ENCODE results near the gene MYH15. TPM values are rescaled to one million over a fixed set of nuclear protein-coding genes. Genes with fewer than 3 reads are reported as not detected.

MYH15 gene
- total RNA-seq, 1 experiment from 2014 or later = 0.09 TPM

DNA sequence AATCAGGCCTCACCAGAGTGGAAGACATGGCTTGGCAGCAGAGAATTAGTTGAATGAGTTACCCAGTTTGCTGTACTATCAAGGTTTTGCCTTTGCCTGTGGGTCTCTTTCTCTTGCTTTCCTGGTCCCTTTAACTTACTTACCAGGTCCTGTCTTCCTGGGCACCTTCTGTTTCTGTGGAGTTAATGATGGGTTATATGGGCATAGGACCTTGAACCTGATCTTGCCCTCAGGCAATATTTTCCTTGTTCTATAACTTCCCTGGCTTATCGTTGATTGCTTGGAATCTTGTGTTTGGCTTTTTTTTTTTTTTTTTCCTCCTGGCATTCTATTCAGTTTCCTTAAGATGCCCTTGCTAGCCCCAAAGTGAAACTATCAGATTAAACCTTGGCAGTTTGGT lies 107.2 kb downstream of the MYH15 start:
- Mint-ChIP-seq H3K4me1 (peaks cover 16% of the 10 kb centered on the region), H3K4me3 (no peak overlapping the region), H3K27me3 (ENCODE audit: low read depth) (no peaks in the 10 kb centered on the region), H3K9me3 (peaks cover 8% of the 10 kb centered on the region), H3K36me3 (no peaks in the 10 kb centered on the region), H3K27ac (no peak overlapping the region)
- TF ChIP-seq FOXP1 (CRISPR knock-in tag; IDR thresholded peaks at IDR 0.05; ENCODE audit: borderline replicate concordance) = no peak
- TF ChIP-seq RELA (CRISPR knock-in tag; IDR thresholded peaks at IDR 0.05; ENCODE audit: borderline replicate concordance) = no peak
- TF ChIP-seq, protein P1, sequence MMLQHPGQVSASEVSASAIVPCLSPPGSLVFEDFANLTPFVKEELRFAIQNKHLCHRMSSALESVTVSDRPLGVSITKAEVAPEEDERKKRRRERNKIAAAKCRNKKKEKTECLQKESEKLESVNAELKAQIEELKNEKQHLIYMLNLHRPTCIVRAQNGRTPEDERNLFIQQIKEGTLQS (CRISPR knock-in tag; conservative IDR thresholded peaks at IDR 0.05) = no peak
- TF ChIP-seq, protein P2, sequence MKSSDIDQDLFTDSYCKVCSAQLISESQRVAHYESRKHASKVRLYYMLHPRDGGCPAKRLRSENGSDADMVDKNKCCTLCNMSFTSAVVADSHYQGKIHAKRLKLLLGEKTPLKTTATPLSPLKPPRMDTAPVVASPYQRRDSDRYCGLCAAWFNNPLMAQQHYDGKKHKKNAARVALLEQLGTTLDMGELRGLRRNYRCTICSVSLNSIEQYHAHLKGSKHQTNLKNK (CRISPR knock-in tag; IDR thresholded peaks at IDR 0.05) = no peak
- TF ChIP-seq, protein P3, sequence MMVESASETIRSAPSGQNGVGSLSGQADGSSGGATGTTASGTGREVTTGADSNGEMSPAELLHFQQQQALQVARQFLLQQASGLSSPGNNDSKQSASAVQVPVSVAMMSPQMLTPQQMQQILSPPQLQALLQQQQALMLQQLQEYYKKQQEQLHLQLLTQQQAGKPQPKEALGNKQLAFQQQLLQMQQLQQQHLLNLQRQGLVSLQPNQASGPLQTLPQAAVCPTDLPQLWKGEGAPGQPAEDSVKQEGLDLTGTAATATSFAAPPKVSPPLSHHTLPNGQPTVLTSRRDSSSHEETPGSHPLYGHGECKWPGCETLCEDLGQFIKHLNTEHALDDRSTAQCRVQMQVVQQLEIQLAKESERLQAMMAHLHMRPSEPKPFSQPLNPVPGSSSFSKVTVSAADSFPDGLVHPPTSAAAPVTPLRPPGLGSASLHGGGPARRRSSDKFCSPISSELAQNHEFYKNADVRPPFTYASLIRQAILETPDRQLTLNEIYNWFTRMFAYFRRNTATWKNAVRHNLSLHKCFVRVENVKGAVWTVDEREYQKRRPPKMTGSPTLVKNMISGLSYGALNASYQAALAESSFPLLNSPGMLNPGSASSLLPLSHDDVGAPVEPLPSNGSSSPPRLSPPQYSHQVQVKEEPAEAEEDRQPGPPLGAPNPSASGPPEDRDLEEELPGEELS (CRISPR knock-in tag; IDR thresholded peaks at IDR 0.05) = no peak
- no peak for TF ChIP-seq TCF7 (CRISPR knock-in tag; IDR thresholded peaks at IDR 0.05; ENCODE audit: low read depth)
- no peak for TF ChIP-seq NR3C1 (CRISPR knock-in tag; conservative IDR thresholded peaks at IDR 0.05; ENCODE audit: low read depth)
- TF ChIP-seq, protein P4, sequence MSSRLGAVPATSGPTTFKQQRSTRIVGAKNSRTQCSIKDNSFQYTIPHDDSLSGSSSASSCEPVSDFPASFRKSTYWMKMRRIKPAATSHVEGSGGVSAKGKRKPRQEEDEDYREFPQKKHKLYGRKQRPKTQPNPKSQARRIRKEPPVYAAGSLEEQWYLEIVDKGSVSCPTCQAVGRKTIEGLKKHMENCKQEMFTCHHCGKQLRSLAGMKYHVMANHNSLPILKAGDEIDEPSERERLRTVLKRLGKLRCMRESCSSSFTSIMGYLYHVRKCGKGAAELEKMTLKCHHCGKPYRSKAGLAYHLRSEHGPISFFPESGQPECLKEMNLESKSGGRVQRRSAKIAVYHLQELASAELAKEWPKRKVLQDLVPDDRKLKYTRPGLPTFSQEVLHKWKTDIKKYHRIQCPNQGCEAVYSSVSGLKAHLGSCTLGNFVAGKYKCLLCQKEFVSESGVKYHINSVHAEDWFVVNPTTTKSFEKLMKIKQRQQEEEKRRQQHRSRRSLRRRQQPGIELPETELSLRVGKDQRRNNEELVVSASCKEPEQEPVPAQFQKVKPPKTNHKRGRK (CRISPR knock-in tag; IDR thresholded peaks at IDR 0.05; ENCODE audit: borderline replicate concordance) = no peak
- TF ChIP-seq, protein P5, sequence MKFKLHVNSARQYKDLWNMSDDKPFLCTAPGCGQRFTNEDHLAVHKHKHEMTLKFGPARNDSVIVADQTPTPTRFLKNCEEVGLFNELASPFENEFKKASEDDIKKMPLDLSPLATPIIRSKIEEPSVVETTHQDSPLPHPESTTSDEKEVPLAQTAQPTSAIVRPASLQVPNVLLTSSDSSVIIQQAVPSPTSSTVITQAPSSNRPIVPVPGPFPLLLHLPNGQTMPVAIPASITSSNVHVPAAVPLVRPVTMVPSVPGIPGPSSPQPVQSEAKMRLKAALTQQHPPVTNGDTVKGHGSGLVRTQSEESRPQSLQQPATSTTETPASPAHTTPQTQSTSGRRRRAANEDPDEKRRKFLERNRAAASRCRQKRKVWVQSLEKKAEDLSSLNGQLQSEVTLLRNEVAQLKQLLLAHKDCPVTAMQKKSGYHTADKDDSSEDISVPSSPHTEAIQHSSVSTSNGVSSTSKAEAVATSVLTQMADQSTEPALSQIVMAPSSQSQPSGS (CRISPR knock-in tag; IDR thresholded peaks at IDR 0.05; ENCODE audit: borderline replicate concordance, low read depth) = no peak
- no peak for TF ChIP-seq FOXK1 (CRISPR knock-in tag; IDR thresholded peaks at IDR 0.05)
- no peak for TF ChIP-seq CBFB (CRISPR knock-in tag; IDR thresholded peaks at IDR 0.05; ENCODE audit: low read depth)
- POLR2A ChIA-PET = interaction anchor here (0.6 kb wide), 1 partner anchor 1016 kb away, joined by 3 read pairs; no protein-coding TSS in a partner anchor
- CTCF ChIA-PET = no interaction called here
- ATAC-seq = no peak
- DNase-seq (ENCODE audit: low spot score) = no peak

DNA sequence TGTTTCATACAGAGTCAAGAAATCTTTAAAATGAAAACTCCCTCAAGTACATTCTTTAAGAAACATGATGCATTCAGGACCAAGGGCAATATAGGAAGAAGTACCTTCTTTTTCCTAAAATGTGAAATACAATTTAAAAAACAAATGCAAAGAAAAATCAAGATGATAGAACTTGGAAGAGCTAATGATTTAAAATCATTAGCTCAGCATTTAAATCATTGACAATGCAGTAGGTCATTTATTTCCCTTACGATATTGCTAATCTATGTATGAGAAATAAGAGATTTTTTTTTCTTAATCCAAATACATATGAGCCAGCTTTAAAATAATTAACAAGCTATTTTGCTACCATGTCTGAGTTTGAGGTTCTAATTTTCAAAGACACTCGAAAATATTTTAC lies 108.6 kb downstream of the MYH15 start:
- ATAC-seq (no peak), DNase-seq (ENCODE audit: low spot score) (no peak)
- no peak overlapping the region for H3K27ac Mint-ChIP-seq
- H3K9me3 Mint-ChIP-seq = peaks cover 8% of the 10 kb centered on the region
- no peaks in the 10 kb centered on the region for H3K36me3 Mint-ChIP-seq
- no peaks in the 10 kb centered on the region for H3K27me3 Mint-ChIP-seq (ENCODE audit: low read depth)
- H3K4me3 Mint-ChIP-seq = no peak overlapping the region
- CTCF ChIA-PET = no interaction called here
- POLR2A ChIA-PET = no interaction called here
- peaks cover 2% of the 10 kb centered on the region for H3K4me1 Mint-ChIP-seq
- TF ChIP-seq, protein P6, sequence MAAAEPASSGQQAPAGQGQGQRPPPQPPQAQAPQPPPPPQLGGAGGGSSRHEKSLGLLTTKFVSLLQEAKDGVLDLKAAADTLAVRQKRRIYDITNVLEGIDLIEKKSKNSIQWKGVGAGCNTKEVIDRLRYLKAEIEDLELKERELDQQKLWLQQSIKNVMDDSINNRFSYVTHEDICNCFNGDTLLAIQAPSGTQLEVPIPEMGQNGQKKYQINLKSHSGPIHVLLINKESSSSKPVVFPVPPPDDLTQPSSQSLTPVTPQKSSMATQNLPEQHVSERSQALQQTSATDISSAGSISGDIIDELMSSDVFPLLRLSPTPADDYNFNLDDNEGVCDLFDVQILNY (CRISPR knock-in tag; IDR thresholded peaks at IDR 0.05) = no peak
- no peak for TF ChIP-seq GRHL2 (CRISPR knock-in tag; IDR thresholded peaks at IDR 0.05; ENCODE audit: insufficient replicate concordance, severe bottlenecking)
- TF ChIP-seq, protein P7, sequence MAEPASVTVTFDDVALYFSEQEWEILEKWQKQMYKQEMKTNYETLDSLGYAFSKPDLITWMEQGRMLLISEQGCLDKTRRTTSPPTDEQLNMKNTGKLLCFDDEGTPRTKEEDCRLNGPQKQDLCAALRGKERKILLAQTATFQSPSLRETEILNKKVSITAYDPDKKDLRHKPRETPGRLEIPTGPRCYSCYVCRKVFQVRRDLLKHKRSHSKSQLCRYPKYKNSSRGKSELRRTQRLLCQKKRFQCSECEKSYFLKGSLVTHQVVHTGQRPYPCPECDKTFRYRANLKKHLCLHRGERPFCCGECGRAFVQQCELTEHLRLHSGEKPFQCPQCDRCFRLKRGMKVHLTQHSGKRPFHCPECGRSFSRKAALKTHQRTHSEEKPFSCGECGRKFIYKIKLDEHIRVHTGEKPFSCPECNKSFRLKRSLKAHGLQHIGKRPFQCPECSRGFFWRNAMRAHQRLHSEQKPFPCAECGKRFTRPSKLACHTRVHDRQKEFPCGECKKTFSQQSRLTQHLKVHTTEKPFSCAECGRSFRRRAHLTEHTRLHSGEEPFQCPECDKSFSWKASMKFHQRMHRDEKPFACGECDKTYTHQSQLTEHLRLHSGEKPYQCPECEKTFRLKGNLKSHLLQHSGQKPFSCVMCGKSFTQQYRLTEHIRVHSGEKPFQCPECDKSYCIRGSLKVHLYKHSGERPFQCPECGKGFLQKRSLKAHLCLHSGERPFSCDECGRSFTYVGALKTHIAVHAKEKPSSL (CRISPR knock-in tag; conservative IDR thresholded peaks at IDR 0.05) = no peak
- TF ChIP-seq, protein P8, sequence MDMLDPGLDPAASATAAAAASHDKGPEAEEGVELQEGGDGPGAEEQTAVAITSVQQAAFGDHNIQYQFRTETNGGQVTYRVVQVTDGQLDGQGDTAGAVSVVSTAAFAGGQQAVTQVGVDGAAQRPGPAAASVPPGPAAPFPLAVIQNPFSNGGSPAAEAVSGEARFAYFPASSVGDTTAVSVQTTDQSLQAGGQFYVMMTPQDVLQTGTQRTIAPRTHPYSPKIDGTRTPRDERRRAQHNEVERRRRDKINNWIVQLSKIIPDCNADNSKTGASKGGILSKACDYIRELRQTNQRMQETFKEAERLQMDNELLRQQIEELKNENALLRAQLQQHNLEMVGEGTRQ (CRISPR knock-in tag; IDR thresholded peaks at IDR 0.05) = no peak
- TF ChIP-seq, protein P9, sequence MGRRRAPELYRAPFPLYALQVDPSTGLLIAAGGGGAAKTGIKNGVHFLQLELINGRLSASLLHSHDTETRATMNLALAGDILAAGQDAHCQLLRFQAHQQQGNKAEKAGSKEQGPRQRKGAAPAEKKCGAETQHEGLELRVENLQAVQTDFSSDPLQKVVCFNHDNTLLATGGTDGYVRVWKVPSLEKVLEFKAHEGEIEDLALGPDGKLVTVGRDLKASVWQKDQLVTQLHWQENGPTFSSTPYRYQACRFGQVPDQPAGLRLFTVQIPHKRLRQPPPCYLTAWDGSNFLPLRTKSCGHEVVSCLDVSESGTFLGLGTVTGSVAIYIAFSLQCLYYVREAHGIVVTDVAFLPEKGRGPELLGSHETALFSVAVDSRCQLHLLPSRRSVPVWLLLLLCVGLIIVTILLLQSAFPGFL (CRISPR knock-in tag; IDR thresholded peaks at IDR 0.05; ENCODE audit: borderline replicate concordance) = no peak
- TF ChIP-seq SMAD3 (CRISPR knock-in tag; IDR thresholded peaks at IDR 0.05; ENCODE audit: borderline replicate concordance) = no peak
- no peak for TF ChIP-seq SOX15 (CRISPR knock-in tag; IDR thresholded peaks at IDR 0.05)
- no peak for TF ChIP-seq NFATC4 (CRISPR knock-in tag; IDR thresholded peaks at IDR 0.05)
- TF ChIP-seq, protein P10, sequence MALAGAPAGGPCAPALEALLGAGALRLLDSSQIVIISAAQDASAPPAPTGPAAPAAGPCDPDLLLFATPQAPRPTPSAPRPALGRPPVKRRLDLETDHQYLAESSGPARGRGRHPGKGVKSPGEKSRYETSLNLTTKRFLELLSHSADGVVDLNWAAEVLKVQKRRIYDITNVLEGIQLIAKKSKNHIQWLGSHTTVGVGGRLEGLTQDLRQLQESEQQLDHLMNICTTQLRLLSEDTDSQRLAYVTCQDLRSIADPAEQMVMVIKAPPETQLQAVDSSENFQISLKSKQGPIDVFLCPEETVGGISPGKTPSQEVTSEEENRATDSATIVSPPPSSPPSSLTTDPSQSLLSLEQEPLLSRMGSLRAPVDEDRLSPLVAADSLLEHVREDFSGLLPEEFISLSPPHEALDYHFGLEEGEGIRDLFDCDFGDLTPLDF (CRISPR knock-in tag; IDR thresholded peaks at IDR 0.05) = no peak
- TF ChIP-seq, protein P11, sequence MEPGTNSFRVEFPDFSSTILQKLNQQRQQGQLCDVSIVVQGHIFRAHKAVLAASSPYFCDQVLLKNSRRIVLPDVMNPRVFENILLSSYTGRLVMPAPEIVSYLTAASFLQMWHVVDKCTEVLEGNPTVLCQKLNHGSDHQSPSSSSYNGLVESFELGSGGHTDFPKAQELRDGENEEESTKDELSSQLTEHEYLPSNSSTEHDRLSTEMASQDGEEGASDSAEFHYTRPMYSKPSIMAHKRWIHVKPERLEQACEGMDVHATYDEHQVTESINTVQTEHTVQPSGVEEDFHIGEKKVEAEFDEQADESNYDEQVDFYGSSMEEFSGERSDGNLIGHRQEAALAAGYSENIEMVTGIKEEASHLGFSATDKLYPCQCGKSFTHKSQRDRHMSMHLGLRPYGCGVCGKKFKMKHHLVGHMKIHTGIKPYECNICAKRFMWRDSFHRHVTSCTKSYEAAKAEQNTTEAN (CRISPR knock-in tag; IDR thresholded peaks at IDR 0.05) = no peak
